ENCODE results near the gene ATP5PB.

Gene ATP5PB

GRCh38 chr1:111466480-111466879 lies 17.2 kb downstream of the ATP5PB start:
- Histone ChIP-seq H3K4me3 (ENCODE audit: low read length) (no peak overlapping the region), H3K27me3 (replicated peaks; ENCODE audit: control insufficient read depth, insufficient read depth, low read length) (no peaks in the 10 kb centered on the region), H3K4me1 (ENCODE audit: control insufficient read depth, insufficient read depth, low read length) (peaks cover 4% of the 10 kb centered on the region), H3K9me3 (ENCODE audit: control insufficient read depth, low read length) (no peaks in the 10 kb centered on the region), H3K36me3 (ENCODE audit: control insufficient read depth, insufficient read depth, low read length, severe bottlenecking) (peaks cover 60% of the 10 kb centered on the region), H3K9ac (ENCODE audit: low read length) (no peak overlapping the region)
- no peak for DNase-seq (ENCODE audit: low read depth)

GRCh38 chr1:111467865-111468716 lies 18.8 kb downstream of the ATP5PB start:
- Histone ChIP-seq H3K9ac (ENCODE audit: low read length) (no peak overlapping the region), H3K4me1 (ENCODE audit: control insufficient read depth, insufficient read depth, low read length) (no peaks in the 10 kb centered on the region), H3K4me3 (ENCODE audit: low read length) (no peak overlapping the region), H3K9me3 (ENCODE audit: control insufficient read depth, low read length) (no peaks in the 10 kb centered on the region), H3K36me3 (ENCODE audit: control insufficient read depth, insufficient read depth, low read length, severe bottlenecking) (peaks cover 48% of the 10 kb centered on the region), H3K27me3 (replicated peaks; ENCODE audit: control insufficient read depth, insufficient read depth, low read length) (no peaks in the 10 kb centered on the region)
- no peak for DNase-seq (ENCODE audit: low read depth)

DNA sequence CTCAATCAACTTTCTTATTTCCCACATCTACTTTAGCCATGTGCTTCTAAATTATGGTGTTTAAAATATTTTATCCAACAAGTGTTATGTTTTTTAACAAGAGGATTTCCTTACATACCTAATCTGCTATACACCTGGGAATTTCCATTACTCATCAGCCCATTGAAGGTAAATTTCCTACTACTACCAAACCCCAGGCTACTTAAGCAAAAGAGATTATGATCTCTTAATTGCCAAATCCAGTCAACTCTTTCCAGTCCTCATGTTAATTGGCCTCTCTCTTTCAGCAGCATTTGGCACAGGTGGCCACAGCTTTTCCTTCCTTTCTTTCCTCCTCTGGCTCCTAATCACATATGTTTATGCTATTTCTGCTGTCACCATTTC lies 19.4 kb downstream of the ATP5PB start:
- H3K4me3 ChIP-seq (ENCODE audit: low read length): no peak overlapping the region
- H3K36me3 ChIP-seq (ENCODE audit: control insufficient read depth, insufficient read depth, low read length, severe bottlenecking): peaks cover 48% of the 10 kb centered on the region
- no peaks in the 10 kb centered on the region for H3K9me3 ChIP-seq (ENCODE audit: control insufficient read depth, low read length)
- H3K4me1 ChIP-seq (ENCODE audit: control insufficient read depth, insufficient read depth, low read length): no peaks in the 10 kb centered on the region
- no peaks in the 10 kb centered on the region for H3K27me3 ChIP-seq (replicated peaks; ENCODE audit: control insufficient read depth, insufficient read depth, low read length)
- H3K9ac ChIP-seq (ENCODE audit: low read length): no peak overlapping the region
- DNase-seq (ENCODE audit: low read depth): no peak

DNA sequence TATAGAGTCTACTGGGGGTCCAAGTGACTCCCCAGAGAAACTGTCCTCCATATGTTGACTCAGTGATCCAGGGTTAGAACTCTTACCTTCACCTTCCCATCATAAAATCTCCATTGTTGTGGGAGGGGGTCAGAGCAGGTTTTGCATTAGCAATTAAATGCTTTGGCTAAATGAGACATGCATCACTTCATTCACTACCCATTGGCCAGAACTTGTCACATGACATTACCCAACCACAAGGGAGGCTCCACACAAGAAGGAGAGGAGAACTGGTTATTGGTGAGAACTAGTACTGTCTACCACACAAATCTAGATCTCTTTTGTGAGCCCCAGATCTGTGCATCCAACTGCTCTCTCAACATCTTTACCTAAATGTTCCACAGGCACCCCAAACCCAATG lies 20.3 kb downstream of the ATP5PB start:
- H3K4me3 ChIP-seq (ENCODE audit: low read length): no peak overlapping the region
- peaks cover 45% of the 10 kb centered on the region for H3K36me3 ChIP-seq (ENCODE audit: control insufficient read depth, insufficient read depth, low read length, severe bottlenecking)
- no peaks in the 10 kb centered on the region for H3K9me3 ChIP-seq (ENCODE audit: control insufficient read depth, low read length)
- no peaks in the 10 kb centered on the region for H3K4me1 ChIP-seq (ENCODE audit: control insufficient read depth, insufficient read depth, low read length)
- H3K9ac ChIP-seq (ENCODE audit: low read length): no peak overlapping the region
- no peak for DNase-seq (ENCODE audit: low read depth)
- H3K27me3 ChIP-seq (replicated peaks; ENCODE audit: control insufficient read depth, insufficient read depth, low read length): no peaks in the 10 kb centered on the region

GRCh38 chr1:111470596-111470995 lies 21.3 kb downstream of the ATP5PB start:
- Histone ChIP-seq H3K4me1 (ENCODE audit: control insufficient read depth, insufficient read depth, low read length) (no peaks in the 10 kb centered on the region), H3K4me3 (ENCODE audit: low read length) (no peak overlapping the region), H3K9ac (ENCODE audit: low read length) (no peak overlapping the region), H3K36me3 (ENCODE audit: control insufficient read depth, insufficient read depth, low read length, severe bottlenecking) (peaks cover 45% of the 10 kb centered on the region), H3K9me3 (ENCODE audit: control insufficient read depth, low read length) (no peaks in the 10 kb centered on the region), H3K27me3 (replicated peaks; ENCODE audit: control insufficient read depth, insufficient read depth, low read length) (no peaks in the 10 kb centered on the region)
- no peak for DNase-seq (ENCODE audit: low read depth)

GRCh38 chr1:111471012-111471411 lies 21.7 kb downstream of the ATP5PB start:
- H3K36me3 ChIP-seq (ENCODE audit: control insufficient read depth, insufficient read depth, low read length, severe bottlenecking): peaks cover 45% of the 10 kb centered on the region
- H3K4me3 ChIP-seq (ENCODE audit: low read length): no peak overlapping the region
- H3K9ac ChIP-seq (ENCODE audit: low read length): no peak overlapping the region
- no peaks in the 10 kb centered on the region for H3K9me3 ChIP-seq (ENCODE audit: control insufficient read depth, low read length)
- no peaks in the 10 kb centered on the region for H3K4me1 ChIP-seq (ENCODE audit: control insufficient read depth, insufficient read depth, low read length)
- H3K27me3 ChIP-seq (replicated peaks; ENCODE audit: control insufficient read depth, insufficient read depth, low read length): no peaks in the 10 kb centered on the region
- no peak for DNase-seq (ENCODE audit: low read depth)

DNA sequence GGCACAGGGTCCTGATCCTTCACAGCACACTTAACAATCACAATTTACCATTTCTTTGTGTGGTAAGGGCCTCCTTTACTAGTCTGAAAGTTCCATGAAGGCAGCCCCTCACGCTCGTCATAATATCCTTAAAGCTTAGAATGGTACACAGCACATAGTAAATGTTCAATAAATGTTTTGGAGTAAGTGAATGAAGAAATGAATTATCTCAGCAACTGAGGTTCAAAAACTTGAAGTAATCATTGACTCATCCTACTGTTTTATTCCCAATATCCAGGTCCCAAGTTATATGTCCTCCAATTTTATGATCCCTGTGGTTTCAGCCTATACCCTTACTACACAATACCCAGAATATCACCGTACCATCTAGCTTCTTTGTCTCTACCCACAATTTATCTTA lies 22.3 kb downstream of the ATP5PB start:
- DNase-seq (ENCODE audit: low read depth): no peak
- Histone ChIP-seq H3K9me3 (ENCODE audit: control insufficient read depth, low read length) (no peaks in the 10 kb centered on the region), H3K9ac (ENCODE audit: low read length) (no peak overlapping the region), H3K36me3 (ENCODE audit: control insufficient read depth, insufficient read depth, low read length, severe bottlenecking) (peaks cover 45% of the 10 kb centered on the region), H3K4me1 (ENCODE audit: control insufficient read depth, insufficient read depth, low read length) (no peaks in the 10 kb centered on the region), H3K27me3 (replicated peaks; ENCODE audit: control insufficient read depth, insufficient read depth, low read length) (no peaks in the 10 kb centered on the region), H3K4me3 (ENCODE audit: low read length) (no peak overlapping the region)

GRCh38 chr1:111474106-111474505 lies 24.8 kb downstream of the ATP5PB start:
- Histone ChIP-seq H3K4me3 (ENCODE audit: low read length) (no peak overlapping the region), H3K36me3 (ENCODE audit: control insufficient read depth, insufficient read depth, low read length, severe bottlenecking) (peaks cover 23% of the 10 kb centered on the region), H3K9me3 (ENCODE audit: control insufficient read depth, low read length) (no peaks in the 10 kb centered on the region), H3K9ac (ENCODE audit: low read length) (no peak overlapping the region), H3K4me1 (ENCODE audit: control insufficient read depth, insufficient read depth, low read length) (no peaks in the 10 kb centered on the region), H3K27me3 (replicated peaks; ENCODE audit: control insufficient read depth, insufficient read depth, low read length) (no peaks in the 10 kb centered on the region)
- DNase-seq (ENCODE audit: low read depth): no peak

DNA sequence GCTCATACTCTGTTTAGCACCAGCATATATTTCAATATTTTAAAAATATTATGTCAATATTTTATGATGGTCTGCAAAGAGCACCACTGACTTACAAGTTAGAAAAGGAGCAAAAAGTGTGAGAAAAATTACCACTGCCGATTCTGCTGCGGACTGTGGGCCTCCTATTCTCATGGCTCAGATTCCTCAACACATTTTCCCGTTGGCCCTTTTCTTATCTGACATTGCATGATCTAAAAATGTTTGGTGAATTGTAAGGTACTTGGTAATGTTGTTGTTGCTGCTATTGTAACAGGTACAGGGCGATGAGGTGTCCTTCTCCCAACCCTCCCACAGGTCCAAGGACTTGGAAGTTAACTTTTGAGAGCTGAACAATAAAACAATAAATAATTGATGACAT lies 25.3 kb downstream of the ATP5PB start:
- Histone ChIP-seq H3K9ac (ENCODE audit: low read length) (no peak overlapping the region), H3K9me3 (ENCODE audit: control insufficient read depth, low read length) (no peaks in the 10 kb centered on the region), H3K36me3 (ENCODE audit: control insufficient read depth, insufficient read depth, low read length, severe bottlenecking) (peaks cover 19% of the 10 kb centered on the region), H3K4me3 (ENCODE audit: low read length) (no peak overlapping the region), H3K4me1 (ENCODE audit: control insufficient read depth, insufficient read depth, low read length) (no peaks in the 10 kb centered on the region), H3K27me3 (replicated peaks; ENCODE audit: control insufficient read depth, insufficient read depth, low read length) (no peaks in the 10 kb centered on the region)
- DNase-seq (ENCODE audit: low read depth): no peak

GRCh38 chr1:111475701-111476100 lies 26.4 kb downstream of the ATP5PB start:
- no peak overlapping the region for H3K4me3 ChIP-seq (ENCODE audit: low read length)
- no peaks in the 10 kb centered on the region for H3K4me1 ChIP-seq (ENCODE audit: control insufficient read depth, insufficient read depth, low read length)
- DNase-seq (ENCODE audit: low read depth): no peak
- no peaks in the 10 kb centered on the region for H3K27me3 ChIP-seq (replicated peaks; ENCODE audit: control insufficient read depth, insufficient read depth, low read length)
- H3K9me3 ChIP-seq (ENCODE audit: control insufficient read depth, low read length): no peaks in the 10 kb centered on the region
- no peak overlapping the region for H3K9ac ChIP-seq (ENCODE audit: low read length)
- H3K36me3 ChIP-seq (ENCODE audit: control insufficient read depth, insufficient read depth, low read length, severe bottlenecking): peaks cover 7% of the 10 kb centered on the region

DNA sequence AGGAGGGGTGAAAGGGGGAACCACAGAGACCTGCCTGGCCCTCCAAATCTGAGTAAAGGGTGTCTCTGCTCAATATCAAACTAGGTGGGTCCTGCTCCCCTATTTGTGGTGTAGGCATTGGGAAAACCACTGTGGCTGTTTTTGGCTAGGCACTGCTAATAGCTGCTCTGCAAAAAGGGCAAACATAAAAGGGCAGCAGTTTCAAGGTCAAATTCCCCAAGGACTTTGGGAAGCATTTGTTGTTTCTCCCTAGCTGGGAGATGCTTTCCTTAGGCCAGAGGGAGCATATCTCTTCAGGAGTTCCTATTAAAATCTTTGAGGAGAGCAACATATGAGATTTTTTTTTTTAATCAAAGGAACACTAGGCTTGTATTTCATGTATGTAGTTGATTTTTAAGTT lies 26.9 kb downstream of the ATP5PB start:
- H3K36me3 ChIP-seq (ENCODE audit: control insufficient read depth, insufficient read depth, low read length, severe bottlenecking): peaks cover 7% of the 10 kb centered on the region
- no peaks in the 10 kb centered on the region for H3K27me3 ChIP-seq (replicated peaks; ENCODE audit: control insufficient read depth, insufficient read depth, low read length)
- DNase-seq (ENCODE audit: low read depth): no peak
- no peak overlapping the region for H3K4me3 ChIP-seq (ENCODE audit: low read length)
- H3K4me1 ChIP-seq (ENCODE audit: control insufficient read depth, insufficient read depth, low read length): no peaks in the 10 kb centered on the region
- H3K9ac ChIP-seq (ENCODE audit: low read length): no peak overlapping the region
- H3K9me3 ChIP-seq (ENCODE audit: control insufficient read depth, low read length): no peaks in the 10 kb centered on the region

Measured in adipocyte (in vitro differentiated cells).